Prostate gland (tissue), 2 donors: ENCODE results near the gene TGIF1.

Experiments used
- CTCF ChIP-seq, 4 experiments: fragments of 200-600 bp in 2 of 4; fragments of 450-650 bp in 2 of 4; sonication (generic) in 2 of 4; IDR thresholded peaks; 1 replicate in 3 of 4; 2 replicates in 1 of 4; pipeline ENCODE4 v1.5.1; 2016 to 2019; ENCODE audit warnings: antibody characterized with exemption in 4 of 4, mild to moderate bottlenecking in 2 of 4, moderate library complexity in 2 of 4
- POLR2A ChIP-seq: fragments of 450-650 bp; IDR thresholded peaks from one replicate; pipeline ENCODE4 v1.6.1; 2016; ENCODE audit warnings: antibody characterized with exemption, mild to moderate bottlenecking

- TF ChIP-seq CTCF (IDR thresholded peaks at IDR 0.05) (no peak), POLR2A (no peak)
These were observed 58.9 kb downstream of the TGIF1 start for GRCh38 chr18:3508576-3509549.
